CD4-positive, alpha-beta T cell (primary cell): ENCODE data around the gene PDE8A. TPM values are rescaled to one million over a fixed set of nuclear protein-coding genes. Genes with fewer than 3 reads are reported as not detected.
A peak's percentile ranks its signal among the peaks of the same experiment; 100 is the strongest.

Source experiments
- ATAC-seq: fragments of 200-7000 bp; cut with Tn5 transposase; one replicate; pipeline ENCODE4 v1.10.0; 2022; ENCODE audit warnings: mild to moderate bottlenecking; ENCODE audit not compliant: poor library complexity
- CTCF ChIA-PET: fragments of 350-600 bp; sonication (Branson Sonifier 250); formaldehyde crosslinking; loops from one replicate; lab custom pipeline; 2021; ENCODE audit warnings: antibody characterized with exemption, inconsistent platforms; lab: Charles Lee
- POLR2A ChIA-PET: fragments of 350-600 bp; sonication (Branson Sonifier 250); formaldehyde crosslinking; loops from one replicate; lab custom pipeline; 2021; ENCODE audit warnings: antibody characterized with exemption, inconsistent platforms; lab: Charles Lee
- DNase-seq, 14 experiments: peaks; one replicate each; pipeline ENCODE4 v3.0.0-alpha.2; 2013 to 2020; ENCODE audit warnings: mixed read lengths in 2 of 14
- H3K27ac ChIP-seq, 2 donors: one replicate each; pipeline versions ENCODE4 v1.5.1 to v1.7.0; 2013; ENCODE audit warnings: low read length in 2 of 2, low read depth in 1 of 2, mild to moderate bottlenecking in 1 of 2
- H3K27me3 ChIP-seq, 2 experiments: 1 replicate in 1 of 2; 2 replicates in 1 of 2; pipeline versions ENCODE4 v1.6.1 to v1.7.0; 2013; ENCODE audit warnings: low read length in 2 of 2, control low read depth in 1 of 2, mild to moderate bottlenecking in 1 of 2, moderate library complexity in 1 of 2; ENCODE audit not compliant: insufficient read depth in 2 of 2, control insufficient read depth in 1 of 2
- H3K36me3 ChIP-seq: one replicate; pipeline ENCODE4 v1.6.1; 2013; ENCODE audit warnings: low read length, control low read depth; ENCODE audit not compliant: insufficient read depth
- H3K4me1 ChIP-seq: one replicate; pipeline ENCODE4 v1.6.1; 2013; ENCODE audit warnings: low read length, control low read depth; ENCODE audit not compliant: insufficient read depth
- H3K4me3 ChIP-seq: one replicate; pipeline ENCODE4 v1.5.1; 2013; ENCODE audit warnings: mild to moderate bottlenecking, low read length, moderate library complexity
- H3K9me3 ChIP-seq, 2 experiments: 1 replicate in 1 of 2; 2 replicates in 1 of 2; pipeline versions ENCODE4 v1.6.1 to v1.7.0; 2013; ENCODE audit warnings: low read length in 2 of 2, mild to moderate bottlenecking in 2 of 2, control low read depth in 1 of 2, moderate library complexity in 1 of 2; ENCODE audit not compliant: control insufficient read depth in 1 of 2, insufficient read depth in 1 of 2
- H3K27ac Mint-ChIP-seq: one replicate; pipeline ENCODE4 v1.8.0; 2020; ENCODE audit warnings: mixed read lengths
- H3K27me3 Mint-ChIP-seq: one replicate; pipeline ENCODE4 v1.8.0; 2021; ENCODE audit warnings: mixed read lengths
- H3K36me3 Mint-ChIP-seq: one replicate; pipeline ENCODE4 v1.8.0; 2021; ENCODE audit warnings: low read depth, mixed read lengths
- H3K4me1 Mint-ChIP-seq: one replicate; pipeline ENCODE4 v1.8.0; 2021; ENCODE audit warnings: low read depth, mixed read lengths
- H3K4me3 Mint-ChIP-seq: one replicate; pipeline ENCODE4 v1.8.0; 2020; ENCODE audit warnings: mild to moderate bottlenecking, mixed read lengths
- H3K9me3 Mint-ChIP-seq: one replicate; pipeline ENCODE4 v1.8.0; 2020; ENCODE audit warnings: mixed read lengths
- intact Hi-C, 2 experiments: fragments of 100-400 bp; cut with DNase I in 1 of 2; cut with micrococcal nuclease in 1 of 2; formaldehyde crosslinking; loops; one replicate each; pipeline versions ENCODE4 v1.15.1 to v1.9.0; 2023 to 2025; cut with DNase I, micrococcal nuclease
- total RNA-seq, 174 experiments: library from RNA in 2 of 174; stranded (reverse) in 2 of 174; gene quantifications; one replicate each; pipeline ENCODE4 v1.2.3 and lab custom pipeline; 2021 to 2026
- TF ChIP-seq, protein P1 (sequence below): fragments of 200-600 bp; IDR thresholded peaks from one replicate; pipeline ENCODE4 v1.8.0; 2022; ENCODE audit warnings: antibody characterized with exemption, mild to moderate bottlenecking

The PDE8A gene
- total RNA-seq, 2 experiments from 2014 or later: 29.8 to 34.3 TPM

DNA sequence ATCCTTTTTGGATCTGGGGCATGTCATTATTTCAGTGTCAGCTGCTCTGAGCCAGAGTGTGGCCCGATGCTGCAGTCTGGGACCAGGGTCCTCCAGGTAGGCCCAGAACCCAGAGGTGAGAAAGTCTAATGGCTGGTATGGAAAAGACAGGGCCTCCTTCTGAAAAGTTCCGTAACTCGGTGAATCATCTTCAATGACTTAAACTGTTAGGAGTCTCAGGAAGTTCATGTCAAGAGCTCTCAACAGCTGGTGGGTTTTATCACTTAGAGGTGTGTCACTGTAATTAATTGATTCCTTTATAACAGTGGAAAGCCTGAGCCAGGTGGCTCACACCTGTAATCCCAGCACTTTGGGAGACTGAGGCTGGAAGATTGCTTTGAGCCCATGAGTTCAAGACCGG lies 28.5 kb upstream of the PDE8A start:
- TF ChIP-seq, protein P1, sequence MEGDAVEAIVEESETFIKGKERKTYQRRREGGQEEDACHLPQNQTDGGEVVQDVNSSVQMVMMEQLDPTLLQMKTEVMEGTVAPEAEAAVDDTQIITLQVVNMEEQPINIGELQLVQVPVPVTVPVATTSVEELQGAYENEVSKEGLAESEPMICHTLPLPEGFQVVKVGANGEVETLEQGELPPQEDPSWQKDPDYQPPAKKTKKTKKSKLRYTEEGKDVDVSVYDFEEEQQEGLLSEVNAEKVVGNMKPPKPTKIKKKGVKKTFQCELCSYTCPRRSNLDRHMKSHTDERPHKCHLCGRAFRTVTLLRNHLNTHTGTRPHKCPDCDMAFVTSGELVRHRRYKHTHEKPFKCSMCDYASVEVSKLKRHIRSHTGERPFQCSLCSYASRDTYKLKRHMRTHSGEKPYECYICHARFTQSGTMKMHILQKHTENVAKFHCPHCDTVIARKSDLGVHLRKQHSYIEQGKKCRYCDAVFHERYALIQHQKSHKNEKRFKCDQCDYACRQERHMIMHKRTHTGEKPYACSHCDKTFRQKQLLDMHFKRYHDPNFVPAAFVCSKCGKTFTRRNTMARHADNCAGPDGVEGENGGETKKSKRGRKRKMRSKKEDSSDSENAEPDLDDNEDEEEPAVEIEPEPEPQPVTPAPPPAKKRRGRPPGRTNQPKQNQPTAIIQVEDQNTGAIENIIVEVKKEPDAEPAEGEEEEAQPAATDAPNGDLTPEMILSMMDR: no peak
- Mint-ChIP-seq H3K4me3 (no peak overlapping the region), H3K27ac (no peak overlapping the region), H3K4me1 (peaks cover 6% of the 10 kb centered on the region), H3K27me3 (peaks cover 6% of the 10 kb centered on the region), H3K9me3 (no peaks in the 10 kb centered on the region), H3K36me3 (no peaks in the 10 kb centered on the region)
- Histone ChIP-seq H3K9me3 (no peaks in the 10 kb centered on the region), H3K36me3 (no peaks in the 10 kb centered on the region), H3K27ac (no peak overlapping the region), H3K4me3 (no peak overlapping the region), H3K27me3 (peaks cover 0 to 4% of the 10 kb centered on the region in 2 experiments), H3K4me1 (peaks cover 5% of the 10 kb centered on the region)
- CTCF ChIA-PET: interaction anchor here (1.5 kb wide), 1 partner anchor 57 kb away, joined by 7 read pairs; no protein-coding TSS in a partner anchor
- intact Hi-C loops: no loop called here
- POLR2A ChIA-PET: no interaction called here
- DNase-seq: no peak
- ATAC-seq: no peak

DNA sequence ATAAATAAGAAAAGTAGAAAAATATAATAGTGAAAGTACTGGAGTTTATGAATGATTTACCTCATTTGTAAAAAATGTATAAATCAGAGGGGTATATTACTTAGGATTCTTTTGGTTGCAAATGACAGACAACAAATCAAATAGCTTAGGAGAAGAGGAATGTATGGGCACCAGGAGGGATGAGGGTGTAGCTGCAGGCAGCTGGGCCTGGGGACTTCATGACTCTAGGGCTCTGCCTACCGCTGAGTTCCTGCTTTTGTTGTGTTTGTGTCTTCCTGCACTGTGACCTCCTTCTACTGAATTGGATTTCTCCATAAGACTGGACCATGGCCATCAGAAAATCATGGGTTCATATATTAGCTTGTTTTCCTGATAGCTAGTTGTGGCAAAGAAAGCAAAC lies 27.9 kb upstream of the PDE8A start:
- H3K4me3 Mint-ChIP-seq: no peak overlapping the region
- TF ChIP-seq, protein P1: no peak
- H3K27me3 Mint-ChIP-seq: peaks cover 6% of the 10 kb centered on the region
- ChIA-PET POLR2A (no interaction called here), CTCF (interaction anchor here (1.5 kb wide), 1 partner anchor 57 kb away, joined by 7 read pairs; no protein-coding TSS in a partner anchor)
- no peaks in the 10 kb centered on the region for H3K9me3 Mint-ChIP-seq
- peaks cover 5% of the 10 kb centered on the region for H3K4me1 ChIP-seq
- H3K27ac ChIP-seq: no peak overlapping the region
- H3K36me3 Mint-ChIP-seq: no peaks in the 10 kb centered on the region
- intact Hi-C loops: no loop called here
- H3K27me3 ChIP-seq: peaks cover 0 to 4% of the 10 kb centered on the region in 2 experiments
- no peak for DNase-seq
- H3K9me3 ChIP-seq: no peaks in the 10 kb centered on the region
- no peak overlapping the region for H3K27ac Mint-ChIP-seq
- no peak overlapping the region for H3K4me3 ChIP-seq
- H3K36me3 ChIP-seq: no peaks in the 10 kb centered on the region
- ATAC-seq: no peak
- peaks cover 6% of the 10 kb centered on the region for H3K4me1 Mint-ChIP-seq

DNA sequence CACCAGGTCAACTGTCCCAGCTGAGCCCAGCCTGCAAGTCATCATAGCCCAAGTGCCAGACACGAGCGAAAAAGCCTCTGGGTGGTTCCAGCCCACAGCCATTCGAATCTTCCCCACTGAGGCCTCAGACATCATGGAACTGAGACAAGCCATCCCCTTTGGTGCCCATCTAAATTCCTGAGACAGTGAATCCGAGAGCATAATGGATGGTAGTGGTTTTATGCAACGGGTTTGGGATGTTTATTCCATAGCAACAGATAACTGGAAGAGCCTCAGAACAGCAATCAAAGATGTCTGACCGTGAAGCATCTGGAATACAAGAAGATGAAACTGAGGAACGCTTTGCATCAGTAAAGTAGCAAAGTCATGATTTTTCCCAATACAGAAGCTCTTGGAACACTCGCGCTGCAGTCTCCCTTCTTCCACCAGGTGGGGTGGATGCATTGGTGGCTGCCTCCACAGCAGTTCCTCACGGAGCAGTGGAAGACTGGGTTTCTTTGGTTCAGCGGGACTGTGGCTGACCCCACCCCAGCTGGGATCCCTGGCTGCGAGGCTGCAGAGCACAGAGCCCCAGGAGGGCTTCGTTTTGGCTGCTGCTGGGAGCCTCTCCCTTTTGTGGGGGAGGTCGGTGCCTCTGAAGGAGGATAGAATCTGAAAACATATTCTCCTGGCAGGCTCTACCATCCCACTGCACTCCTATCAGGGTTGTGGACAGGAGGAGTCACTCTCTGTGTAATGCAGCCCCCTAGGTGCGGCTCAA lies 26.4 kb upstream of the PDE8A start:
- TF ChIP-seq, protein P1: peak; percentile 69
- POLR2A ChIA-PET: interaction anchor here (1.0 kb wide), 2 partner anchors 25 to 89 kb away, joined by 3 read pairs; no protein-coding TSS in a partner anchor
- no peaks in the 10 kb centered on the region for H3K36me3 ChIP-seq
- H3K27me3 Mint-ChIP-seq: peaks cover 6% of the 10 kb centered on the region
- no peak overlapping the region for H3K27ac Mint-ChIP-seq
- no peaks in the 10 kb centered on the region for H3K36me3 Mint-ChIP-seq
- intact Hi-C loops: loop anchor here (1.0 kb wide), 1 partner anchor 89 kb away; no protein-coding TSS in a partner anchor
- H3K9me3 ChIP-seq: no peaks in the 10 kb centered on the region
- ATAC-seq (peak; percentile 63), DNase-seq (peak; percentile 13 to 72 (median 42))
- CTCF ChIA-PET: interaction anchor here (0.5 to 2.7 kb wide), 10 partner anchors 16 to 90 kb away, joined by 3 to 22 read pairs (median 4); no protein-coding TSS in a partner anchor
- H3K4me3 Mint-ChIP-seq: no peak overlapping the region
- no peaks in the 10 kb centered on the region for H3K9me3 Mint-ChIP-seq
- H3K4me1 Mint-ChIP-seq: peaks cover 6% of the 10 kb centered on the region
- H3K4me1 ChIP-seq: peaks cover 5% of the 10 kb centered on the region
- H3K4me3 ChIP-seq: no peak overlapping the region
- peaks cover 0 to 4% of the 10 kb centered on the region in 2 experiments for H3K27me3 ChIP-seq
- H3K27ac ChIP-seq: no peak overlapping the region
